WTC11 (cell line): ENCODE results near the gene TCEAL4.

Experiments used
- CTCF ChIP-seq: fragments of 200-600 bp; IDR thresholded peaks from 2 replicates; pipeline ENCODE4 v1.8.0; 2022; ENCODE audit warnings: antibody characterized with exemption
- JUN ChIP-seq: sonication (generic); formaldehyde crosslinking; IDR thresholded peaks from 2 replicates; pipeline ENCODE4 v1.8.0; 2023; ENCODE audit warnings: mild to moderate bottlenecking, missing genetic modification reagents
- NFYB ChIP-seq: sonication (generic); formaldehyde crosslinking; conservative IDR thresholded peaks from 2 replicates; pipeline ENCODE4 v1.8.0; 2022; ENCODE audit warnings: low read depth, missing genetic modification reagents
- TF ChIP-seq, protein P1 (sequence below): sonication (generic); formaldehyde crosslinking; IDR thresholded peaks from 2 replicates; pipeline ENCODE4 v1.8.1; 2022; ENCODE audit warnings: low read depth, missing genetic modification reagents, borderline replicate concordance

DNA sequence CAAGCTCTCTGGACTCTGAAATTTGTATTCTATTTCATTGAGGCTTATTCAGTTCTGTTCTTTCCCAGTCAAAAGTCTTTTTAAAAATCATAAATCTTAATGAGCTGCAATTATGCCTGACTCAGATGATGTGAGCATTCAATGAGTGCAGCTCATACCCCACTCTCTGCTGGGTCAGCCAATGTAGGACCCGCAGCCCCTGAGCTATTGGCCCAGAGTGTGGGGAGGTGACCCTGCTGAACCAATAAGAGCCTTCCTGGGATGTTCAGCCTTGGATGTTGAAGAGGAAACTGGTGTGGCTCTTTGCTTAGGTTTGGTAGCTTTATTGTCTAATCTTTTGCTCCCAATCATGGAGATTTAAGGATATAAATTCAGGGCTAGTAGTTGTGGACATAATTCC, 12.1 kb upstream of the TCEAL4 start:
- TF ChIP-seq CTCF (no peak), JUN (no peak), NFYB (CRISPR knock-in tag) (no peak)
- TF ChIP-seq, protein P1, sequence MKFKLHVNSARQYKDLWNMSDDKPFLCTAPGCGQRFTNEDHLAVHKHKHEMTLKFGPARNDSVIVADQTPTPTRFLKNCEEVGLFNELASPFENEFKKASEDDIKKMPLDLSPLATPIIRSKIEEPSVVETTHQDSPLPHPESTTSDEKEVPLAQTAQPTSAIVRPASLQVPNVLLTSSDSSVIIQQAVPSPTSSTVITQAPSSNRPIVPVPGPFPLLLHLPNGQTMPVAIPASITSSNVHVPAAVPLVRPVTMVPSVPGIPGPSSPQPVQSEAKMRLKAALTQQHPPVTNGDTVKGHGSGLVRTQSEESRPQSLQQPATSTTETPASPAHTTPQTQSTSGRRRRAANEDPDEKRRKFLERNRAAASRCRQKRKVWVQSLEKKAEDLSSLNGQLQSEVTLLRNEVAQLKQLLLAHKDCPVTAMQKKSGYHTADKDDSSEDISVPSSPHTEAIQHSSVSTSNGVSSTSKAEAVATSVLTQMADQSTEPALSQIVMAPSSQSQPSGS: no peak
